Measurements from ENCODE around the gene ATG2A.

- TF ChIP-seq POLR2AphosphoS5 (IDR thresholded peaks at IDR 0.05) (peak in 1 of 2 donors; percentile 42), CTCF (IDR thresholded peaks at IDR 0.05) (no peak), EP300 (IDR thresholded peaks at IDR 0.05) (no peak)
These were observed 48.0 kb downstream of the ATG2A start for GRCh38 chr11:64868904-64869570.
